HFFc6 (cell line): Measurements from ENCODE around the gene CLIC1. TPM values are rescaled to one million over a fixed set of nuclear protein-coding genes. Genes with fewer than 3 reads are reported as not detected.

Experiments
- DNase-seq: peaks from one replicate; pipeline ENCODE4 v3.0.0-alpha.2; 2018
- H3K27ac Mint-ChIP-seq: 2 replicates; pipeline ENCODE4 v1.8.0; 2020; ENCODE audit warnings: mild to moderate bottlenecking, mixed read lengths
- H3K27me3 Mint-ChIP-seq: 2 replicates; pipeline ENCODE4 v1.8.0; 2021; ENCODE audit warnings: mild to moderate bottlenecking, moderate library complexity, mixed read lengths; ENCODE audit not compliant: insufficient read depth
- H3K36me3 Mint-ChIP-seq: 2 replicates; pipeline ENCODE4 v1.8.0; 2021; ENCODE audit warnings: low read depth, mixed read lengths
- H3K4me1 Mint-ChIP-seq: 2 replicates; pipeline ENCODE4 v1.8.0; 2020; ENCODE audit warnings: low read depth, mixed read lengths
- H3K4me3 Mint-ChIP-seq: 2 replicates; pipeline ENCODE4 v1.8.0; 2020; ENCODE audit warnings: mild to moderate bottlenecking, moderate library complexity, mixed read lengths
- H3K9me3 Mint-ChIP-seq: 2 replicates; pipeline ENCODE4 v1.8.0; 2020; ENCODE audit warnings: mild to moderate bottlenecking, mixed read lengths
- CTCF ChIP-seq: fragments of 200-600 bp; sonication (generic); IDR thresholded peaks from 2 replicates; pipeline ENCODE4 v1.5.0; 2021; ENCODE audit warnings: antibody characterized with exemption, mild to moderate bottlenecking
- total RNA-seq, 6 experiments: library from RNA; stranded (reverse); fragmentation: NEBNext Ultra II Directional; extraction: Animal tissue kit (Norgen Biotek cat#: 25700); gene quantifications; 2 replicates in 1 of 6; 3 replicates in 5 of 6; pipeline ENCODE4 v1.2.3, GENCODE V29; 2021

The CLIC1 gene
- total RNA-seq, 6 experiments from 2014 or later, result 638 to 833 (median 745) TPM

- Mint-ChIP-seq H3K4me3 (no peak within 1 kb of the TSS), H3K27ac (no peak within 1 kb of the TSS), H3K4me1 (no peaks in the 10 kb centered on the region), H3K27me3 (peaks cover 10% of the 10 kb centered on the region), H3K36me3 (peaks cover 1% of the 10 kb centered on the region), H3K9me3 (no peaks in the 10 kb centered on the region)
- TF ChIP-seq CTCF, result no peak
- no peak for DNase-seq
Measured at GRCh38 chr6:31721351-31722020, 14.8 kb downstream of the CLIC1 start, which contains the start of gene LY6G6C. Gene LY6G6C (minus strand): TSS chr6:31721746. CDS start chr6:31721679, 67 bp downstream.

GRCh38 chr6:31720196-31720770 is 16.0 kb downstream of the CLIC1 start:
- no peaks in the 10 kb centered on the region for H3K36me3 Mint-ChIP-seq
- peaks cover 9% of the 10 kb centered on the region for H3K27me3 Mint-ChIP-seq
- H3K9me3 Mint-ChIP-seq, result no peaks in the 10 kb centered on the region
- TF ChIP-seq CTCF, result no peak
- H3K4me3 Mint-ChIP-seq, result no peak overlapping the region
- no peak overlapping the region for H3K27ac Mint-ChIP-seq
- H3K4me1 Mint-ChIP-seq, result no peaks in the 10 kb centered on the region
- DNase-seq, result no peak

- no peak for DNase-seq
- Mint-ChIP-seq H3K27ac (no peak overlapping the region; the same call in 1 of the 2 replicates), H3K4me1 (no peaks in the 10 kb centered on the region), H3K4me3 (no peak overlapping the region), H3K36me3 (no peaks in the 10 kb centered on the region), H3K27me3 (peaks cover 13% of the 10 kb centered on the region), H3K9me3 (no peaks in the 10 kb centered on the region)
- no peak for TF ChIP-seq CTCF
Measured at GRCh38 chr6:31719001-31719400, 17.3 kb downstream of the CLIC1 start.

GRCh38 chr6:31718265-31718664 is 18.1 kb downstream of the CLIC1 start:
- no peak overlapping the region for H3K27ac Mint-ChIP-seq
- no peaks in the 10 kb centered on the region for H3K36me3 Mint-ChIP-seq
- no peak for TF ChIP-seq CTCF
- no peaks in the 10 kb centered on the region for H3K4me1 Mint-ChIP-seq
- no peaks in the 10 kb centered on the region for H3K9me3 Mint-ChIP-seq
- no peak overlapping the region for H3K4me3 Mint-ChIP-seq
- peaks cover 11% of the 10 kb centered on the region for H3K27me3 Mint-ChIP-seq
- DNase-seq, result no peak

- DNase-seq, result no peak
- no peaks in the 10 kb centered on the region for H3K9me3 Mint-ChIP-seq
- no peak overlapping the region for H3K27ac Mint-ChIP-seq
- H3K4me3 Mint-ChIP-seq, result no peak overlapping the region
- H3K27me3 Mint-ChIP-seq, result peaks cover 13% of the 10 kb centered on the region
- no peaks in the 10 kb centered on the region for H3K36me3 Mint-ChIP-seq
- peak; percentile 7; the same call in 1 of the 2 replicates for TF ChIP-seq CTCF
- no peaks in the 10 kb centered on the region for H3K4me1 Mint-ChIP-seq
Measured at GRCh38 chr6:31717499-31718222, 18.7 kb downstream of the CLIC1 start.
